T-helper 2 cell (primary cell): ENCODE data around the gene SIT1.
A peak's percentile ranks its signal among the peaks of the same experiment; 100 is the strongest.
"Not testable (repeated sequence)": the region's sequence is repeated elsewhere in the genome, so short reads cannot be mapped to it uniquely, and the experiment has no call there.

Source experiments
- DNase-seq, 5 experiments: peaks; one replicate each; pipeline versions ENCODE4 v3.0.0 to v3.0.0-alpha.2; 2012 to 2022

The SIT1 gene

GRCh38 chr9:35659340-35659739 lies 8.6 kb upstream of the SIT1 start:
- DNase-seq, result peak in 1 of 5 experiments; percentile 19

DNA sequence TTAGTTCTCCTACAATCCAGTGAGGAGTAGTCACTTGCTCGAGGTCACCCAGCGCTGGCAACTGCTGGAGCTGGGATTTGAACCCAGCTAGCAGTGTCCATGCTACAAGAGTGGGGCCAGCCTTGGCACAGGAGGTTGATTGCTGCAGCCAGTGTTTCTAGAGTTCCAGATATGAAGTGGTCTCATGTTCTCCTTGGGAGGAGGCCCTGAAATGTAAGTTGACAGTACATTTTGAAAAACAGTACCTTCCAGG lies 8.2 kb upstream of the SIT1 start:
- no peak for DNase-seq

- DNase-seq, result peak; percentile 64 to 85 (median 78)
Measured at GRCh38 chr9:35658137-35658967, 7.6 kb upstream of the SIT1 start, which contains the start of gene CCDC107. Gene CCDC107 (plus strand): TSS chr9:35658292. CDS start chr9:35658380, 88 bp downstream.

DNA sequence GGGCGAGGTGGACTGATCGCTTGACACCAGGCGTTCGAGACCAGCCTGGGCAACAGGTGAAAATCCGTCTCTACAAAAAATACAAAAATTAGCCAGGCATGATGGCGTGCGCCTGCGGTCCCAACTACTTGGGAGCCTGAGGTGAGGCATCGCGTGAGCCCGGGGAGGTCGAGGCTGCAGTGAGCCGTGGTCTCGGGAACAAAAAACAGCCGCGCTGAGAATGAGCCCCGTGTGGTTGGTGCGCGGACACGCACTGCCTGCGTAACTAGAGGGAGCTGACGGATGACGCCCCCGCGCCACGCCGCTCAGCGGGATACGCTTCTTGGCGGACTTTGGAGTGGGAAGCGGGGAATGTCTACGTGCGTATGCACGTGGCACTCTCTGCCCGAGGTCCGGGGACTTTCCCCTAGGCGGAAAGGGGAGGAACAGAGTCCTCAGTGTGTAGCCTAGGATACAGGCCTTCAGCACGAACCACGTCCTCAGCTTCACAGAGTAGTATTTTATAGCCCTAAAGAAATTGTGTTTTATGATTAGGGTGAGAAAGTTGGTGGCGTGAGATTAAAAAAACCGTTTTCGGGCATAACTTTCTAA lies 6.9 kb upstream of the SIT1 start, which contains the start of gene RMRP:
Gene RMRP (minus strand): TSS at position 474 of the 591 bp plus-strand sequence.
- peak; percentile 67 to 94 (median 93) for DNase-seq

DNA sequence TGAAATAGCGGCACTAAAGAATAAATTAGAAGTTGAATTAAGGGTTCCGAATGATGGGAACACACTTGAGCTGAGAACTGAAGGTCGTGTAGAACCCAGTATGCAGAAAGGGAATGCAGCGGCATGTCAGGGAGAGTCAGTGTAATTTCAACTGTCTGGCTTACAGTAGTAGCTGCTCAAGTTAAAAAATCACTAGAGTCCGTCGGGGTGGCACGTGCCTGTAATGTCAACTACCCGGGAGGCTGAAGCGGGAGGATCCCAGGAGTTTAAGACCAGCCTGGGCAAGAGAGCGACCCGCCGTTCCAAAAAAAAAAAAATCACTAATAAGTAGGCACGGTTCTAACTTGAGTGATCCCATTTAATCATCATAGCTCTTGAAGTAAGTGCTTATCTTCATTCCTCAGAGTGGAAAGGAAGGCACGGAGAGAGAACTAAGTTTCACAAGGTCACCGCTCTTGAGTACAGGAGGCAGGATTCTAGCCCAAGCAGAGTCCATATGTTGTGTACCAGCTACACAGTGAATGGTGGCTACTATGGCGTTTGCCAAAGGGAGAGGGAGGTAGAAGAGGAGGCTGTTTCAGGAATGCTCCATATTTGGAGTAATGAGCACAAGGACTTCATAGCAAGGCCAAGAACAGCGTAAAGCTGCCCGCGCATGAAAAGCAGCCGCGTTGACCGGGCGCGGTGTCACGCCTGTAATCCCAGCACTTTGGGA lies 6.3 kb upstream of the SIT1 start:
- no peak for DNase-seq

DNA sequence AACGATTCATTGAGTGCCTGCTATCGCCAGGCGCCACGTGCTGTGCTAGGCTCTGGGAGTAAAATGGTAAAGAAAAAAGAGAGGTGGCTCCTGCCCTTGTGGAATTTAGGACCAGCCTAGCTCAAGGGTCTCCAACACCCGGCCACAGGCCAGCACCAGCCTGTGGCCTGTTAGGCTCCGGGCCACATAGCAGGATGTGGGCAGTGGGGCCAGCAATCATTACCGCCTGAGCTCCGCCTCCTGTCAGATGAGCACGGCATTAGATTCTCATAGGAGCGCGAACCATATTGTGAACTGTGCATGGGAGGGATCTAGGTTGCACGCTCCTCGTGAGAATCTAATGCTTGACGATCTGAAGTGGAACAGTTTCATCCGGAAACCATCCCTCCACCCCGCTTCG lies 5.6 kb upstream of the SIT1 start:
- no peak for DNase-seq

GRCh38 chr9:35653611-35654010 lies 2.9 kb upstream of the SIT1 start:
- DNase-seq, result no peak

DNA sequence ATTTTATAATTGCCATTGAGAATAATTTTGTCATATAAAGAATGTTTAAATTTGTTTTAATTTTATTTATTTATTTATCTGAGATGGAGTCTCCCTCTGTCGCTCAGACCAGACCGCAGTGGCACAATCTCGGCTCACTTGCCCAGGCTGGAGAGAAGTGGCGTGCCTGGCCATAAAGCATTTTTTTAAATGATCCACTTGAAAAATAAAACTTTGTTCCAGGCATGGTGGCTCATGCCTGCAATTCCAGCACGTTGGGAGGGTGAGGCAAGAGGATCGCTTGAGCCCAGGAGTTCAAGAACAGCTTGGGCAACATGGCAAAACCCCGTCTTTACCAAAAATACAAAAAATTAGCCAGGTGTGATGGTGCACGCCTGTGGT lies 2.1 kb upstream of the SIT1 start:
- no peak for DNase-seq

GRCh38 chr9:35651956-35652828 lies 1.5 kb upstream of the SIT1 start:
- DNase-seq, result no peak

DNA sequence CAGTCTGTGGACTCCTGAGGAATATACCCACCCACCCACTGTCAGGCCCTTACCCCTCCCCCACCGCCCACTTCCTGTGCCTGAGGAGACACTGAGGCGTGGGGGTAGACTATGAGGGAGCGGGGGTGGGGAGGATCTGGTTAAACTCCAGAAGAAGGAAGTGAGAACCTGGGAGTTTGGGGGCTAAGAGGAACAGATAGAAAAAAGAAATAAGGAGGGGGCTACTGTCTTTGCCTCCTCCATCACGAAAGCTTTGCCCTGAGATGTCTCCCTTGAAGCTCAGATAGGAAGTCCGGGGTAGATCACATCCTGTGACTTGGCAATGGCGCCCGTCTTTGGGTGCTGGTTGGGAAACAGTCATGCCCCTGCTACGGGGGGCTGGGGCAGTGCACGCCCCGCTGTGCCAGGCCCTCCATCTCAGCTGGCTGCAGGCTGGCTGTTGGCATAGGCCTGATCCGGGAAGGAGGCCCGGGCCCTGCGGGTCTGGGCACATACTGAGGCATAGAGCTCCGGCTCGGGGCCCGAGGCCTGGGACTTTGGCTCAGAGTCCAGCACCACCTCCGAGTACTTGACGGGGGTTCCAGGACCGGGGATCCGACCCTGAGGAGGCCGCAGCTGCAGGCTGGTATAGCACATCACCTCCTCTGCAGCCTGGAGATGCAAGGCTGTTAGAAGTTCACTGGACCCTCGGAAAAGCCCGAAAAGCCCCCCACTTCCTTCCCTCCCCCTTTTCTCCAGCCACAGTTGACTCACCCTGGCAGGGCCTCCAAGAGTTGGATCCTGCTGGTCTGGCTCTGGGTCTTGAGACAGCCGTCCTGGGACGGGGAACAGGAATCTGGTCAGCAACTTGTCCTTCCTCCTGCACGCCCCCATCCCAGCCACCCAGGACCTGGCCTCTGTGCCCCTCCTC lies 1.0 kb downstream of the SIT1 start:
- DNase-seq, result peak in 2 of 5 experiments; percentile 40 to 79

- DNase-seq, result peak; percentile 85 to 96 (median 88)
Measured at GRCh38 chr9:35646533-35647265, 4.0 kb downstream of the SIT1 start.

DNA sequence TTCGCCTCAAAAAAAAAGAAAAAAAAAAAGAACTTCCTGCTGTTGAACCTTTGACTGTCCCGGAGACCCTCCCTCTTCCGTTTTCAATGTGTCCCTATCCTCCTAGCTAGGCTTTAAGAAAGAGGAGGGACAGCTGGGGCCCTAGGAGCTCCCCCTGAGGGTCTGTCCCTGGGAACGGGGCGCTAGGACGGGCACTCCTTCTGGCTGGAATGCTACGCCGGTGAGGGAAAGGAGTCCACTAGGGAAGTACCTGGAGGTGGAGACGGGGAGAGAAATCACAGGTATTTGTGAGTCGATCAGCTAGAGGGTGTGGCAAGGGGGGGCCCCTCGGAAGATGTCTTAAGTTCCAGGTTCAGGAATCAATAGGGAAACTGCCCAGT lies 4.6 kb downstream of the SIT1 start:
- DNase-seq, result peak in 1 of 5 experiments; percentile 49

GRCh38 chr9:35645736-35646135 lies 5.0 kb downstream of the SIT1 start:
- not testable (repeated sequence) for DNase-seq

- no peak for DNase-seq
Measured at GRCh38 chr9:35643046-35643445, 7.7 kb downstream of the SIT1 start.

- not testable (repeated sequence) for DNase-seq
Measured at GRCh38 chr9:35641478-35641877, 9.3 kb downstream of the SIT1 start.

DNA sequence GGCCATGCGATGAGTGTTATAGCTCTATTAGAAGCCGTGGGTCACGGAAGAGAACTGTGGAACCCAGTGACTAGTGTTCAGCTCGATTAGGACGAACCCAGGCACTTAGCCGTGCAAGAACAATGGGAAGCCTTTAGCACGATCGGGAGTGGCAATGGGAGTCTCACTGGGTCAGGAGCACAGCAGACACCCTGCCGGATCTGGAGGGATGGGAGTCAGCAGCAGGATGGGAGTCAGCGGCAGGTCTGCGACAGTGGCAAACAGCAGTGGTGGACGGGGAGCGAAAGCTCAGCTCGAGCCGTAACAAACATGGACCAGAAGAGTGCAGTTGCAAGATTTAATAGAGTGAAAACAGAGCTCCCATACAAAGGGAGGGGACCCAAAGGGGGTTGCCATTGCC lies 10.3 kb downstream of the SIT1 start:
- DNase-seq, result not testable (repeated sequence)

DNA sequence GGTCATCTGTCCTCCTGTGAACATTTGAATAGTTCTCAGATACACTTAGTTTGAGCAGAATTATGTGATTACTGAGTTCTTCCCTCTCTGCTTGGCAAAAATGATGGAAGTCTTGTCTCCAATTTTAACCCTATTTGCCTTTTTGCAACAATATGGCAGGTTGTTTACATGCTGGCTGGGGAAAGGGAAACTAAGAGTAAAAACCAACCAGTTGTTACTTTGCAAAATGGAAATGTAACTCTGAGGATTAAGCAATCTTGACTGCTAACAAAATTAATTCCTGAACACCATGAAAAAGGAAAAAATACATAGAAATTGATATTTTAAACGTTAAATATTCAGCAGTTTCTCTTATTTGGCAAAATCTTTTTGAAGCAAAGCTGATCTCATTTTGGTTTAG lies 11.1 kb downstream of the SIT1 start:
- no peak for DNase-seq

DNA sequence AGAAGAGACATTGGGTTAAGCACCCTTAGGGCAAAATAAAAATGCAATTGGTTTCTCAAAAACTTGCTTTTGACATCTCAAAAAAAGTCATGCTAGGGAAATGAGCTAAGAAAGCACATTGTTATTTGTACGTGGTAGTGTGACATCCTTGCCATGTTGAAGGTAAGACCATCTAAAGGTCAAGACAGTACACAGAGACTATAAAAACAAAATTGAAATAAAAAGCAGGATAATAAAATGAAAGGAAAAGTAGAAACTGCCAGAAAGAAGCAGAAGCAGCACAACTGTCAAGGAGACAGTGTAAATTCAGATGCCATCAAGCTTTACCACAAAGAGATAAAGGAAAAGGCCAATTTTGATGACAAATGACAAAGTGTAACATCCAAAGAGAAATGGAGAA lies 11.5 kb downstream of the SIT1 start:
- not testable (repeated sequence) for DNase-seq

DNA sequence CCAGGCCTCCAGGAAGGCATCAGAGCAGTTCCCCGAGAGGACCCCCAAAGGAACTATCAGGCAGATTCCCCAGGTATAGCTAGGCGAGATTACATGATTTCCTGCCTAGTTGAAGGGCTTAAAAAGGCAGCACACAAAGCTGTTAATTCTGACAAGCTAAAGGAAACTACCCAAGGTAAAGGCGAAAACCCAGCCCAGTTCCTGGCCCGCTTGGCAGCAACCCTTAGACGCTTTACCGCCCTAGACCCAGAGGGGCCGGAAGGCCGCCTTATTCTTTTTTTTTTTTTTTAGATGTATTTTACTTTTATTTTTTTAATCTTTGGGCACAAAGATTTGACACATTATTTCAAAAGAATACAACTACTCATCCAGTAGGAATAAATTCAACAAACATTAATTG lies 12.0 kb downstream of the SIT1 start:
- DNase-seq, result peak in 1 of 5 experiments; percentile 54

GRCh38 chr9:35637427-35637955 lies 13.2 kb downstream of the SIT1 start:
- DNase-seq, result not testable (repeated sequence)

GRCh38 chr9:35636877-35637246 lies 13.9 kb downstream of the SIT1 start:
- not testable (repeated sequence) for DNase-seq
